Measurements from ENCODE around the gene ANKRD30A. TPM values are rescaled to one million over a fixed set of nuclear protein-coding genes. Genes with fewer than 3 reads are reported as not detected.

Gene ANKRD30A
- total and polyA plus RNA-seq, 2 experiments from 2014 or later: not detected

DNA sequence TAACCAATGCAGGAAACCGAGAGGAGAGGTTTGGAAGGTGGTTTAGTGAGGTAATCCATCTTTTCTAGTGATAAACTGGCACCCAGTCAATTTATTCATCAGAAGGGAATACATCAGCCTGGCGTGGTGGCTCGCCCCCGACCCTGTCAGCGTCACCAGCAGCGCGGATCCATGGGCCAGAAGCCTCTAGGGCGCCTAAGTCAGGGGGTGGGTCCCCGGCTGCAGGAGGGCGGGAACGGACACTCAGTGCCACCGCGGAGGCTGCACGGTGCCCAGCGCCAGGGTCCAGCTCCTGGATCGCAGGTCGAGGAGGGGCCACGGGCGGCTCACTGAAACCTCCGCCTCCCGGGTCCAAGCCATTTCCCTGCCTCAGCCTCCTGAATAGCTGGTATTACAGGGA lies 866 bp upstream of the ANKRD30A start:
- peaks cover 72% of the 10 kb centered on the region for H3K9me3 Mint-ChIP-seq
- ATAC-seq: no peak

DNA sequence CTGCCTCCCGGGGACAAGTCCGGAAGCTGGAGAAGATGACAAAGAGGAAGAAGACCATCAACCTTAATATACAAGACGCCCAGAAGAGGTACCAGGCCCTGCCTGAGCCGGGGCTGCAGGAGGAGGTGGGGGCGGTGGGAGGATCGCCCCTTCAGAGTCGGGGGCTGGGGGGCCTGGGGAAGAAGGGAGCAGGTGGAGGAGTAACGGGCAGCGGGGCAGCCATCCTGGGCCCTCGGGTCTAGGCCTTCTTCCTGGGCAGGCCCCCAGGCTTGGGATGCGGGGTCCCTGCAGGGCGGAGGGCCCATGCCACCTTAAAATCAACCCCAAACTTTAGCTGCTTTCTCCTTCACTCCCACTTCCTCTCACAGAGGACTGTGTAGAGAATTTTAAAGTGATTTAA lies 523 bp downstream of the ANKRD30A start:
- ATAC-seq (no peak), DNase-seq (ENCODE audit: low spot score) (no peak)
- Histone ChIP-seq H4K20me1 (replicated peaks; ENCODE audit: insufficient read depth) (no peaks in the 10 kb centered on the region), H3K79me2 (replicated peaks; ENCODE audit: insufficient read depth) (no peaks in the 10 kb centered on the region), H3K4me1 (ENCODE audit: insufficient read depth) (no peaks in the 10 kb centered on the region), H3K9me2 (ENCODE audit: insufficient read depth) (no peaks in the 10 kb centered on the region), H3K4me3 (no peak overlapping the region), H3K36me3 (ENCODE audit: insufficient read depth) (no peaks in the 10 kb centered on the region), H3F3A (replicated peaks; ENCODE audit: low read depth) (no peaks in the 10 kb centered on the region), H3K27ac (ENCODE audit: low read depth) (no peak overlapping the region), H3K4me2 (no peak overlapping the region), H3K27me3 (ENCODE audit: insufficient read depth) (no peaks in the 10 kb centered on the region), H2AFZ (no peak overlapping the region)
- Mint-ChIP-seq H3K36me3 (ENCODE audit: low read depth) (peaks cover 14% of the 10 kb centered on the region; the same call in 2 of the 3 replicates), H3K27ac (no peak overlapping the region), H3K4me3 (no peak overlapping the region), H3K27me3 (ENCODE audit: insufficient read depth, low read depth, poor library complexity) (no peaks in the 10 kb centered on the region), H3K4me1 (no peaks in the 10 kb centered on the region), H3K9me3 (peaks cover 67% of the 10 kb centered on the region)
- TF ChIP-seq ZNF114 (CRISPR knock-in tag; IDR thresholded peaks at IDR 0.05) (no peak), JUNB (IDR thresholded peaks at IDR 0.05; ENCODE audit: unreplicated experiment) (no peak), EZH2phosphoT487 (IDR thresholded peaks at IDR 0.05; ENCODE audit: unreplicated experiment) (no peak), POLR2AphosphoS5 (IDR thresholded peaks at IDR 0.05; ENCODE audit: low read depth) (no peak), EZH2 (IDR thresholded peaks at IDR 0.05; ENCODE audit: low read depth, unreplicated experiment) (no peak), CREB1 (CRISPR knock-in tag; IDR thresholded peaks at IDR 0.05; ENCODE audit: low read depth) (no peak), NANOG (IDR thresholded peaks at IDR 0.05; ENCODE audit: borderline replicate concordance) (no peak)
- TF ChIP-seq, protein P1, sequence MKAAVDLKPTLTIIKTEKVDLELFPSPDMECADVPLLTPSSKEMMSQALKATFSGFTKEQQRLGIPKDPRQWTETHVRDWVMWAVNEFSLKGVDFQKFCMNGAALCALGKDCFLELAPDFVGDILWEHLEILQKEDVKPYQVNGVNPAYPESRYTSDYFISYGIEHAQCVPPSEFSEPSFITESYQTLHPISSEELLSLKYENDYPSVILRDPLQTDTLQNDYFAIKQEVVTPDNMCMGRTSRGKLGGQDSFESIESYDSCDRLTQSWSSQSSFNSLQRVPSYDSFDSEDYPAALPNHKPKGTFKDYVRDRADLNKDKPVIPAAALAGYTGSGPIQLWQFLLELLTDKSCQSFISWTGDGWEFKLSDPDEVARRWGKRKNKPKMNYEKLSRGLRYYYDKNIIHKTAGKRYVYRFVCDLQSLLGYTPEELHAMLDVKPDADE (IDR thresholded peaks at IDR 0.05): no peak
- TF ChIP-seq, protein P2, sequence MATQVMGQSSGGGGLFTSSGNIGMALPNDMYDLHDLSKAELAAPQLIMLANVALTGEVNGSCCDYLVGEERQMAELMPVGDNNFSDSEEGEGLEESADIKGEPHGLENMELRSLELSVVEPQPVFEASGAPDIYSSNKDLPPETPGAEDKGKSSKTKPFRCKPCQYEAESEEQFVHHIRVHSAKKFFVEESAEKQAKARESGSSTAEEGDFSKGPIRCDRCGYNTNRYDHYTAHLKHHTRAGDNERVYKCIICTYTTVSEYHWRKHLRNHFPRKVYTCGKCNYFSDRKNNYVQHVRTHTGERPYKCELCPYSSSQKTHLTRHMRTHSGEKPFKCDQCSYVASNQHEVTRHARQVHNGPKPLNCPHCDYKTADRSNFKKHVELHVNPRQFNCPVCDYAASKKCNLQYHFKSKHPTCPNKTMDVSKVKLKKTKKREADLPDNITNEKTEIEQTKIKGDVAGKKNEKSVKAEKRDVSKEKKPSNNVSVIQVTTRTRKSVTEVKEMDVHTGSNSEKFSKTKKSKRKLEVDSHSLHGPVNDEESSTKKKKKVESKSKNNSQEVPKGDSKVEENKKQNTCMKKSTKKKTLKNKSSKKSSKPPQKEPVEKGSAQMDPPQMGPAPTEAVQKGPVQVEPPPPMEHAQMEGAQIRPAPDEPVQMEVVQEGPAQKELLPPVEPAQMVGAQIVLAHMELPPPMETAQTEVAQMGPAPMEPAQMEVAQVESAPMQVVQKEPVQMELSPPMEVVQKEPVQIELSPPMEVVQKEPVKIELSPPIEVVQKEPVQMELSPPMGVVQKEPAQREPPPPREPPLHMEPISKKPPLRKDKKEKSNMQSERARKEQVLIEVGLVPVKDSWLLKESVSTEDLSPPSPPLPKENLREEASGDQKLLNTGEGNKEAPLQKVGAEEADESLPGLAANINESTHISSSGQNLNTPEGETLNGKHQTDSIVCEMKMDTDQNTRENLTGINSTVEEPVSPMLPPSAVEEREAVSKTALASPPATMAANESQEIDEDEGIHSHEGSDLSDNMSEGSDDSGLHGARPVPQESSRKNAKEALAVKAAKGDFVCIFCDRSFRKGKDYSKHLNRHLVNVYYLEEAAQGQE (IDR thresholded peaks at IDR 0.05; ENCODE audit: unreplicated experiment): no peak

More for the DNA sequence above, 866 bp upstream of the ANKRD30A start:
- Histone ChIP-seq H3K36me3 (ENCODE audit: insufficient read depth) (no peaks in the 10 kb centered on the region), H4K20me1 (replicated peaks; ENCODE audit: insufficient read depth) (no peaks in the 10 kb centered on the region), H2AFZ (no peak overlapping the region), H3K27ac (ENCODE audit: low read depth) (no peak overlapping the region), H3F3A (replicated peaks; ENCODE audit: low read depth) (no peaks in the 10 kb centered on the region), H3K4me2 (no peak overlapping the region), H3K4me1 (ENCODE audit: insufficient read depth) (no peaks in the 10 kb centered on the region), H3K27me3 (ENCODE audit: insufficient read depth) (no peaks in the 10 kb centered on the region), H3K9me2 (ENCODE audit: insufficient read depth) (no peaks in the 10 kb centered on the region), H3K4me3 (no peak overlapping the region), H3K79me2 (replicated peaks; ENCODE audit: insufficient read depth) (no peaks in the 10 kb centered on the region)
- H3K4me3 Mint-ChIP-seq: no peak overlapping the region
- H3K27ac Mint-ChIP-seq: no peak overlapping the region
- DNase-seq (ENCODE audit: low spot score): no peak
- H3K36me3 Mint-ChIP-seq (ENCODE audit: low read depth): peaks cover 14% of the 10 kb centered on the region; the same call in 2 of the 3 replicates
- H3K4me1 Mint-ChIP-seq: no peaks in the 10 kb centered on the region
- TF ChIP-seq EZH2phosphoT487 (IDR thresholded peaks at IDR 0.05; ENCODE audit: unreplicated experiment): no peak
- no peaks in the 10 kb centered on the region for H3K27me3 Mint-ChIP-seq (ENCODE audit: insufficient read depth, low read depth, poor library complexity)

Measured in GM23338 (cell line).